NCI-H82 treated with DMSO at 0.1 percent for 48 hours (cell line): ENCODE results near the gene CHSY1.

Source experiments
- DNase-seq: peaks from one replicate; lab custom pipeline; 2025; ENCODE audit not compliant: unreplicated experiment; lab: John Stamatoyannopoulos, UW

CHSY1 gene

GRCh38 chr15:101173233-101174119, 78.4 kb downstream of the CHSY1 start:
- no peak for DNase-seq

- DNase-seq: peak; percentile 42
Measured at GRCh38 chr15:101172501-101173071, 79.3 kb downstream of the CHSY1 start.

- no peak for DNase-seq
Measured at GRCh38 chr15:101171954-101172353, 79.9 kb downstream of the CHSY1 start.

GRCh38 chr15:101170568-101171350, 81.1 kb downstream of the CHSY1 start:
- DNase-seq: no peak

- DNase-seq: no peak
Measured at GRCh38 chr15:101169495-101170071, 82.3 kb downstream of the CHSY1 start.

GRCh38 chr15:101168898-101169494, 82.9 kb downstream of the CHSY1 start:
- DNase-seq: no peak

- no peak for DNase-seq
Measured at GRCh38 chr15:101168463-101168824, 83.4 kb downstream of the CHSY1 start.

- no peak for DNase-seq
Measured at GRCh38 chr15:101167753-101168462, 83.9 kb downstream of the CHSY1 start.

GRCh38 chr15:101167411-101167752, 84.5 kb downstream of the CHSY1 start:
- DNase-seq: no peak

- DNase-seq: no peak
Measured at GRCh38 chr15:101165905-101166471, 85.9 kb downstream of the CHSY1 start.

GRCh38 chr15:101162701-101163483, 89.0 kb downstream of the CHSY1 start:
- no peak for DNase-seq

- no peak for DNase-seq
Measured at GRCh38 chr15:101161656-101162055, 90.2 kb downstream of the CHSY1 start.

GRCh38 chr15:101159936-101160815, 91.7 kb downstream of the CHSY1 start:
- DNase-seq: no peak

GRCh38 chr15:101159096-101159935, 92.5 kb downstream of the CHSY1 start:
- DNase-seq: no peak

- DNase-seq: no peak
Measured at GRCh38 chr15:101158166-101159095, 93.4 kb downstream of the CHSY1 start.

GRCh38 chr15:101157721-101158120, 94.1 kb downstream of the CHSY1 start:
- no peak for DNase-seq
